Ishikawa (cell line): ENCODE data around the gene DDX42.

Experiments
- CEBPB ChIP-seq: IDR thresholded peaks from 2 replicates; pipeline ENCODE4 v1.6.1; 2012
- CREB1 ChIP-seq: IDR thresholded peaks from 2 replicates; pipeline ENCODE4 v1.6.1; 2012; ENCODE audit warnings: low read depth
- EGR1 ChIP-seq: IDR thresholded peaks from 2 replicates; pipeline ENCODE4 v1.6.1; 2012
- EP300 ChIP-seq: IDR thresholded peaks from 2 replicates; pipeline ENCODE4 v1.6.1; 2012; ENCODE audit warnings: borderline replicate concordance
- FOXM1 ChIP-seq: IDR thresholded peaks from 2 replicates; pipeline ENCODE4 v1.6.1; 2012; ENCODE audit warnings: low read depth, borderline replicate concordance
- MAX ChIP-seq: IDR thresholded peaks from 2 replicates; pipeline ENCODE4 v1.6.1; 2012
- NFIC ChIP-seq: IDR thresholded peaks from 2 replicates; pipeline ENCODE4 v1.6.1; 2012
- RAD21 ChIP-seq: IDR thresholded peaks from 2 replicates; pipeline ENCODE4 v1.6.1; 2012; ENCODE audit warnings: low read depth
- REST ChIP-seq: IDR thresholded peaks from 2 replicates; pipeline ENCODE4 v1.6.1; 2012; ENCODE audit warnings: low read depth, mild to moderate bottlenecking
- TAF1 ChIP-seq: IDR thresholded peaks from 2 replicates; pipeline ENCODE4 v1.6.1; 2012; ENCODE audit warnings: low read depth, mild to moderate bottlenecking
- TCF12 ChIP-seq: IDR thresholded peaks from 2 replicates; pipeline ENCODE4 v1.6.1; 2012; ENCODE audit warnings: low read depth
- TEAD4 ChIP-seq: IDR thresholded peaks from 2 replicates; pipeline ENCODE4 v1.6.1; 2012
- YY1 ChIP-seq: IDR thresholded peaks from 2 replicates; pipeline ENCODE4 v1.6.1; 2012; ENCODE audit warnings: low read depth
- ZBTB7A ChIP-seq: IDR thresholded peaks from 2 replicates; pipeline ENCODE4 v1.6.1; 2012; ENCODE audit warnings: low read depth
- TF ChIP-seq, protein P1 (sequence below): IDR thresholded peaks from 2 replicates; pipeline ENCODE4 v1.6.1; 2012

The DDX42 gene

GRCh38 chr17:63785556-63785955 lies 11.6 kb downstream of the DDX42 start:
- no peak for TF ChIP-seq YY1

- TF ChIP-seq TEAD4 (no peak), MAX (no peak), NFIC (no peak), EGR1 (no peak), EP300 (no peak), FOXM1 (no peak), TAF1 (no peak)
These were observed 12.1 kb downstream of the DDX42 start for GRCh38 chr17:63786117-63786516.

DNA sequence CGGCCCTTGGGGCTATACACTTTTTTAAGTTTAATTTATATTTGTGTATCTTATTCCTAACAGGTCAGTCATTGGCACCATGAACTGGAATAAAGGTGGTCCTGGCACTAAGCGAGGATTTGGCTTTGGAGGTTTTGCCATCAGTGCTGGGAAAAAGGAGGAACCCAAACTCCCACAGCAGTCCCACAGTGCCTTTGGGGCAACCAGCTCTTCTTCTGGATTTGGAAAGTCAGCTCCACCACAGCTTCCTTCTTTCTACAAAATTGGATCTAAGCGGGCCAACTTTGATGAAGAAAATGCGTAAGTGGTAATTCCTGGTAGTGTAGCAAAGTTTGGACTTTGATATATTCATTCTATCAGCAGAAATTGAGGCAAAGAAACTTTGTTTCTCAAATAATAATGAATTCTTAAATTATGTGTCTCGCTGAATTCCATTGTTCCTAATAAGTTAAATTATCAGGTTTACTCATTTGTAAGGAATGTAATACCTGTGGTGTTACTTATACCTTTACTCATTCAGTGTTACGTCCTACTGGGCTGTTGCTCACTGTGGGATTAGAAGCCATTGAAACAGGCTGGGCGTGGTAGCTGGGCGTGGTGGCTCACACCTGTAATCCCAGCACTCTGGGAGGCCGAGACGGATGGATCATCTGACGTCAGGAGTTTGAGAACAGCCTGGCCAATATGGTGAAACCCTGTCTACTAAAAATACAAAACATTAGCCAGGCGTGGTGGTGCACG lies 13.2 kb downstream of the DDX42 start:
- TF ChIP-seq TAF1 = no peak
- TF ChIP-seq, protein P1, sequence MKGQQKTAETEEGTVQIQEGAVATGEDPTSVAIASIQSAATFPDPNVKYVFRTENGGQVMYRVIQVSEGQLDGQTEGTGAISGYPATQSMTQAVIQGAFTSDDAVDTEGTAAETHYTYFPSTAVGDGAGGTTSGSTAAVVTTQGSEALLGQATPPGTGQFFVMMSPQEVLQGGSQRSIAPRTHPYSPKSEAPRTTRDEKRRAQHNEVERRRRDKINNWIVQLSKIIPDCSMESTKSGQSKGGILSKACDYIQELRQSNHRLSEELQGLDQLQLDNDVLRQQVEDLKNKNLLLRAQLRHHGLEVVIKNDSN = no peak
- TF ChIP-seq REST = no peak
- no peak for TF ChIP-seq ZBTB7A
- no peak for TF ChIP-seq YY1
- TF ChIP-seq CEBPB = no peak
- peak; percentile 54; the same call in 1 of the 2 replicates for TF ChIP-seq EP300
- peak; percentile 67; the same call in 1 of the 2 replicates for TF ChIP-seq TCF12
- peak; percentile 71; the same call in 1 of the 2 replicates for TF ChIP-seq TEAD4

- TF ChIP-seq REST (no peak), FOXM1 (no peak), CEBPB (no peak), YY1 (no peak), CREB1 (no peak)
These were observed 16.1 kb downstream of the DDX42 start for GRCh38 chr17:63790057-63790456.

DNA sequence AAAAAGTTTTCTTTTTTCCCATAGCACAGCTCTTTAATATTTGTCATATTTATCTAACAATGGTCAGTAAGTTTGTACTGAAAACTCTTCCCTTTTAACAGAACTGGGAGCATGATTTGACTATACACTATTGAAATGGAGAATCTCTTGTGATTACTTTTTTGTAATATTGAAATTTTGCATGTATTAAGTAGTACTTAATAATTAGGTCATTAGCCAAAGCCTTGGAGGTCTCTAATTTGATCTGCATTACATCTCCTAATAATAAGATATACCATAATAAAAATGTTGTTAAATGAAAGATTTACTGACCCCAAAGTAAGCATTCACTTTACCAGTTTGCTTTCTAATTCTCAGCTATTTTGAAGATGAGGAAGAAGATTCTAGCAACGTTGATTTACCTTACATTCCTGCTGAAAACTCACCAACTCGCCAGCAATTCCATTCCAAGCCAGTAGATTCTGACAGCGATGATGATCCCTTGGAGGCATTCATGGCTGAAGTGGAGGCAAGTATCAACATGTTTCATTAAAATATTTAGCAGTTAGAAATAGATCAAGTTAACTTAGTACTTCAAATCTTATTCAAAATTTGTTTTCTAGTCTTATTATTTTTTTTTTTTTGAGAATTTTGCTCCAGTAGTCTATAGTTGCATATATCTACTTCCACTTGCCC lies 18.2 kb downstream of the DDX42 start:
- TF ChIP-seq TAF1 = no peak
- TF ChIP-seq TEAD4 = no peak
- TF ChIP-seq TCF12 = no peak
- no peak for TF ChIP-seq CREB1

- no peak for TF ChIP-seq CEBPB
These were observed 24.7 kb downstream of the DDX42 start for GRCh38 chr17:63798572-63799106.

DNA sequence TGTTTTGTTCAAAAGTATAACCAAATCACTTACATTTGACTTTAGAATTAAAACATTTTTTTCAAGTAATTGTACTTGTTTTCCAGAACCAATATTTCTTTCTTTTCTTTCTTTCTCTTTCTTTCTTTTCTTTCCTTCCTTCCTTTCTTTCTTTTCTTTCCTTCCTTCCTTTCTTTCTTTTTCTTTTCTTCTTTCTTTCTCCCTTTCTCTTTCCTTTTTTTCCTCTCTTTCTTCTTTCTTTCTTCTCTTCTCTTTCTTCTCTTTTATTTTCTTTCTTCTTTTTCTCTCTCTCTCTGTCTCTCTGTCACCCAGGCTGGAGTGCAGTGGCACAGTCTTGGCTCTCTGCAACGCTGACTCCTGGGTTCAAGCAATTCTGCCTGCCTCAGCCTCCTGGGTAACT lies 26.8 kb downstream of the DDX42 start:
- no peak for TF ChIP-seq MAX
- no peak for TF ChIP-seq CEBPB
- no peak for TF ChIP-seq REST
- TF ChIP-seq FOXM1 = no peak
- TF ChIP-seq ZBTB7A = no peak
- no peak for TF ChIP-seq NFIC
- no peak for TF ChIP-seq EP300
- no peak for TF ChIP-seq RAD21
- no peak for TF ChIP-seq TAF1
- TF ChIP-seq CREB1 = no peak
- no peak for TF ChIP-seq TEAD4
